Measurements from ENCODE around the gene AAK1.

GRCh38 chr2:69615969-69616368 is 27.6 kb downstream of the AAK1 start:
- TF ChIP-seq POLR2A (IDR thresholded peaks at IDR 0.05) (no peak), POLR2AphosphoS5 (IDR thresholded peaks at IDR 0.05) (no peak)

All from prostate gland (tissue), 1 donor.